ENCODE results near the gene UGT1A5.
"Not testable (repeated sequence)": the region's sequence is repeated elsewhere in the genome, so short reads cannot be mapped to it uniquely, and the experiment has no call there.

The UGT1A5 gene

DNA sequence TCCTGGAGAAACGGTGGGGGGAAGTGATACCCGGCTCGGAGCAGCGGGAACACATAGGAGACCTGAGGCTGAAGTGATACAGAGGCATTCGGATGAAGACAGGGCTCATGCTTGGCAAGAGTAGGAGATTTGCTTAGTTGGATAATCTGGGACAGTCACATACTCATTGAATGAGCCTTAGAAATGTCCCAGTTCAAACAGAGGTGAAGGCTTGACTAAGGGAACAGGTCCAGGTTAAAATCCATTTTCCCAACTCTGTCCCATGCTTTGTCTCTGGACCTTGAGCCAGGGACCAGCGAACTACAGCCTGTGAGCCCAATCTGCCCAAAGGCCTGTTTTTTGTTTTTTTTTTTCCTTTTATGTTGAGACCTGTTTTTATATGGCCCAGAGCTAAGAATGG lies 18.7 kb upstream of the UGT1A5 start:
- DNase-seq: no peak

GRCh38 chr2:233698740-233699139 lies 14.0 kb upstream of the UGT1A5 start:
- DNase-seq: no peak

DNA sequence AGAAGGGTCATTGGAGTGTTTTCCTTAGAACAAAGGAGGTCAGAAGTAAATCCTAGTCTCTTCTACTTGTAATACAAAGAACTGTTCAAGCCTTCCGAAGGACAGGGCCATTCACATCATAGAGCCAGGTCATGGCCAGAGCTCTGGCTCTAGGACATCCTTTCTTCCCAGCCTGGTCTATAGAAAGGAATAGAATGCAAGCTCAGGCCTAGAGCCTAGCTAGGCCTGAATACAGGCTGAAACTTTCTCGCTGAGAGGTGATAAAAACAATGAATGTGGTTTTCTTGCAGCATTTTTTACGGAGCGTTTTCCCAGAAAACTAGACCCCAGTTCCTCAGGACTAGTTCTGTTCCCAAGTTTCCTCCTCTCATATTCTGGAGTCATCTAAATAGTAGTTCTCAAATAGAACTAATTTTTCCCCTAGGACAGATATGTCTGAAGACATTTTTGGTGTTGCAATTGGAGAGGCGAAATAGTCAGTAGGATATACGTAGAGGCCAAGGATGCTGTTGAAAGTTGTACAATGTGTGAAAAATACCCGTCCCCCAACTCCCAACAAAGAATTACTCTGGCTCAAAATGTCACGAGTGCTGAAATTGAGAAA lies 13.2 kb upstream of the UGT1A5 start:
- no peak for DNase-seq

- peak in 1 of 51 donors; percentile 6 for DNase-seq
Observed at GRCh38 chr2:233700028-233700635, 12.6 kb upstream of the UGT1A5 start.

- DNase-seq: not testable (repeated sequence)
Observed at GRCh38 chr2:233700842-233701241, 11.9 kb upstream of the UGT1A5 start.

DNA sequence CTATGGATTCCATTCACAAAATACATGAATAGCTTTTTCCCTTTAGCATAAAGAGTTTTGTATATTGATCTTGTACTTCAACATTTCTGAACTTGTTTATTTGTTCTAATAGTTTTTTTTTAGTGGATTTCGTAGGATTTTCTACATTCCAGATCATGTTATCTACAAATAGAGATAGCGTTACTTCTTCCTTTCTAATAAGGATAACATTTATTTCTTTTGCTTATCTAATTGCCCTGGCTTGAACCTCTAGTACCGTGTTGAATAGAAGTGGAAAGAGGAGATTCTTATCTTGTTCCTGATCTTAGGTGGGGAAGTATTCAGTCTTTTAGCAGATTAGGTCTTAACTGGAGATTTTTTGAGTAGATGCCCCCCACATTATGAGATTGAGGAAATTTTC lies 10.5 kb upstream of the UGT1A5 start:
- no peak for DNase-seq

DNA sequence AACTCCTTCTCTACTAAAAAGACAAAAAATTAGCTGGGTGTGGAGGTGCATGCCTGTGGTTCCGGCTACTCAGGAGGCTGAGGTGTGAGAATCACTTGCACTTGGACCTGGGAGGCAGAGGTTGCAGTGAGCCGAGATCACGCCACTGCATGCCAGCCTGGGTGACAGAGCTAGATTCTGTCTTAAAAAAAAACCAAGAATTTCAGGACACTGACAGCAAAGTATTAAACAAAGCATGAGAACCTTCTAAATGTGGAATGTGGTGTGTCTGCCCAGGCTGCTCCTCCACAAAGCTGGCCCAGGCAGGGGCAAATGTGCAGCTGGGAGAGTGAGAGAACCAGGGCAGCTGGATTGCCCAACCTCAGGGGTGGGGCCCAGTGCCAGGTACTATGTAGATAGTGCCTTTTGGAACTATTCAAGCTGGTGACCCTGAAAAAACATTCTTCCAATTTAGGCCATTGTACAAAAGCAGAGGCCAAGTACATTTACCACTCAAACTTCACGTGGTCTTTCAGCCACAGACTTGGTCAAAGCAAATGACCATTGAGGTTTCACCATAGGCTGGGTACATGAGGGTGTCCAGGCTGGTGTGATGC lies 6.7 kb upstream of the UGT1A5 start:
- no peak for DNase-seq

DNA sequence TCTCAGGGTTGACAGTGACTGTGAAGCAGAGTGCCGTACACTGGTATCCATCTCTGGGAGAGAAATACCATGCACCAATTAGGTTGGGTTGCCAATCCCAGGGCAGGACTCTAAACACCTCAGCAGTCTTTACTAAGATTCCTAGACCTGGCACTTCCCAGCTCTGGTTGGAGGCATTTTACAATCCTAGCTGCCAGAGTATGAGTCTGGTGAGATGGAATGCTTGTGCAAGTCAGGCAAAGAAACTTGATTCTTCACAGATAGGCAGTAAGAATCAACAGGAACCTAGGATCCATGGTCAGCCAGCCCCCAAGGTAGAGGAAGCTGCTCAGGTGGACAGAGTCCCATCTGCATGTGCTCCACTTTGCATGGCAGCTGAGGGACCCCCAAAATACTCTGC lies 6.0 kb upstream of the UGT1A5 start:
- no peak for DNase-seq

DNA sequence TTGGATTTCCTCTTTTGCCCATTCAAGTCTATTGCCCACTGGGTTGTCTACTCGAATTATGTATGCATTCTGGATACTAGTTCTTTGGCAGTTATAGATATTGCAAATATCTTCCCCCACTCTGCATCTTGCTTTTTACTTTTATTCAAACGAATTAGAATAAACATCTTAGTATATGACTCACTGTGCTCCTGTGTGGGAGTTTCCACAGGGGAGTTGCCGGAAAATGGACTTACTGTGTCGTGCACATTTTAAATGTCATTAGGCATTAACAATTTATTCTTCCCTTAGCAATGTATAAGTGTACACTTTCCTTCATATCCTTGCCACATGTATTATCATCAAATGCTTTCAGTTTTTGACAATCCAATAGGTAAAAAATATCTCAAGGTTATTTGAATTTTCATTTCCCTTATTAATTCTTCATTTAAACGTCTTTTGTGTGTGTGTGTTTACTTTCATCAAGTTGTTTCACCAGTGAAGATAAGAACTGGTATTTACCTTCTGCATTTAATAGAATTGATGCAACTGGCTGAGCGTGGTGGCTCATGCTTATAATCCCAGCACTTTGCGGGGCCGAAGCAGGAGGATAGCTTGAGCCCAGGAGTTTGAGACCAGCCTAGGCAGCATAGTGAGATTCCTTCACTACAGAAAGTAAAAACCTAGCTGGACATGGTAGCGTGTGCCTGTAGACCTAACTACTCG lies 4.6 kb upstream of the UGT1A5 start:
- no peak for DNase-seq

DNA sequence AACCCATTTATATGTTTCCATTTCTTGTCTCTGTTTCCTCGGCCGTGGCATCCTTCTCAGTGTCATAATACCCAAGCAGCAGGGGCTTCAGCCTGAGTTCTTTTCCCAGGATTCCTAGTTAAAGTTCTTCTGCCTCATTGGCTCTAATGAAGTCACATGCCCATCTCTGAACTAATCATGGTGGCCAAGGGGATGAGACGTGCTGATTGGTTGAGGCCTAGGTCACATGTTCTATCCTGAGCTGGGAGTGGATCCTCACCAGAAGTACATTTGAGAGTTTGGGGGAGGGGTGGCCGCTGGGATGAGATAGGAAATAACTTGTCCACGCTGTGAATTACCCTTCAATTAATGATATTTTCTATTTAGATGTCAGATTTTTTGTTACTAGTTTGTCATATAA lies 3.8 kb upstream of the UGT1A5 start:
- no peak for DNase-seq

GRCh38 chr2:233711312-233712008 lies 1.2 kb upstream of the UGT1A5 start:
- DNase-seq: peak in 41 of 51 donors; percentile 2 to 78 (median 42)

DNA sequence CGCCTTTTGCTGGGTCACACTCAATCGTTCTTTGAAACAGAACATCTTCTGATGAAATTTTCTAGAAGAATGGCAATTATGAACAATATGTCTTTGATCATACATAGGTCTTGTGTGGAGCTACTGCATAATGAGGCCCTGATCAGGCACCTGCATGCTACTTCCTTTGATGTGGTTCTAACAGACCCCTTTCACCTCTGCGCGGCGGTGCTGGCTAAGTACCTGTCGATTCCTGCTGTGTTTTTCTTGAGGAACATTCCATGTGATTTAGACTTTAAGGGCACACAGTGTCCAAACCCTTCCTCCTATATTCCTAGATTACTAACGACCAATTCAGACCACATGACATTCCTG lies 532 bp downstream of the UGT1A5 start:
- no peak for DNase-seq

DNA sequence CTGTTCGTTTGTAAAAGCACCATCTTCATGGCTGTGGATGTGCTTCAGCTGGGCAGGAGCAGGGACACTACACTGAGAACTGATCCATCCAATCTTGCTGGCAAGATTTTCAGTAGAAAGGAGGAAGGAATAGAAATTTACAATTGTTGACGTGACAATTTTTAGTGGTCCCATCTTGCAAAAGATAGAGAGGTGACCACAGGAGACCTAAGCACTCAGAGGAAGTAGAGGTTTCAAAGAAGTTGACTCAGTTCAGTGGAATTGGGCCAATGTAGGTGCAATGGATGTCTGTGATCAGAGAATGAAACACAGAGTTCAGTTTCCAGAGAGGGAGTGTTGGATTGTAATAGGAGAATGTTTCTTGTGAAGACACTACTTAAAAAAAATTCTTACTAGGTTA lies 1.4 kb downstream of the UGT1A5 start:
- DNase-seq: no peak

DNA sequence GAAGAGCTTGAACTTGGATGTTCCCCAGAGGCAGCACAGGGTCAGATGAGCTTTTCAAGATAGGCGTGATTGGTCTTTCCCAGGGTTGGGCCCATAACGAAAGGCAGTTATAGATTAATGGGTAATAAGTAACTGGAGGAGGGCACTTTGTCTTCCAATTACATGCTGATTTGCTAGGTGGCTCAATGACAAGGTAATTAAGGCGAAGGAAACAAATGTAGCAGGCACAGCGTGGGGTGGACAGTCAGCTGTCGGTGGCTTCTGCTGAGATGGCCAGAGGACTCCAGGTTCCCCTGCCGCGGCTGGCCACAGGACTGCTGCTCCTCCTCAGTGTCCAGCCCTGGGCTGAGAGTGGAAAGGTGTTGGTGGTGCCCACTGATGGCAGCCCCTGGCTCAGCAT lies 5.8 kb downstream of the UGT1A5 start, which contains the start of gene UGT1A4:
Gene UGT1A4, plus strand, starts transcription at position 185 of the 400 bp plus-strand sequence. Its CDS starts 85 bp downstream, at position 270.
- DNase-seq: no peak

DNA sequence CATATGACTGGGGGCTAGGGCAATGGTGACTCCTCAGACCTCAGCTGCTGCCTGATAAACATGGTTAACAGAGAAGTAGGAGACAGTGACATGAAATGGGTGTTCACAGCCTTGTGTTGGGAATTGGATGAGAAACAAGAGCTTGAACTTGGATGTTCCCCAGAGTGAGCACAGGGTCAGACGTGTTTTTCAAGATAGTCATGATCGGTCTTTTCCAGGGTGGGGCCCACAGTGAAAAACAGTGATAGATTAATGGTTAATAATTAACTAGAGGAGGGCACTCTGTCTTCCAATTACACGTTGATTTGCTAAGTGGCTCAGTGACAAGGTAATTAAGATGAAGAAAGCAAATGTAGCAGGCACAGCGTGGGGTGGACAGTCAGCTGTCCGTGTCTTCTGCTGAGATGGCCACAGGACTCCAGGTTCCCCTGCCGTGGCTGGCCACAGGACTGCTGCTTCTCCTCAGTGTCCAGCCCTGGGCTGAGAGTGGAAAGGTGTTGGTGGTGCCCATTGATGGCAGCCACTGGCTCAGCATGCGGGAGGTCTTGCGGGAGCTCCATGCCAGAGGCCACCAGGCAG lies 16.1 kb downstream of the UGT1A5 start, which contains the start of gene UGT1A3:
Gene UGT1A3, plus strand, starts transcription at position 320 of the 579 bp plus-strand sequence. Its CDS starts 85 bp downstream, at position 405.
- no peak for DNase-seq

DNA sequence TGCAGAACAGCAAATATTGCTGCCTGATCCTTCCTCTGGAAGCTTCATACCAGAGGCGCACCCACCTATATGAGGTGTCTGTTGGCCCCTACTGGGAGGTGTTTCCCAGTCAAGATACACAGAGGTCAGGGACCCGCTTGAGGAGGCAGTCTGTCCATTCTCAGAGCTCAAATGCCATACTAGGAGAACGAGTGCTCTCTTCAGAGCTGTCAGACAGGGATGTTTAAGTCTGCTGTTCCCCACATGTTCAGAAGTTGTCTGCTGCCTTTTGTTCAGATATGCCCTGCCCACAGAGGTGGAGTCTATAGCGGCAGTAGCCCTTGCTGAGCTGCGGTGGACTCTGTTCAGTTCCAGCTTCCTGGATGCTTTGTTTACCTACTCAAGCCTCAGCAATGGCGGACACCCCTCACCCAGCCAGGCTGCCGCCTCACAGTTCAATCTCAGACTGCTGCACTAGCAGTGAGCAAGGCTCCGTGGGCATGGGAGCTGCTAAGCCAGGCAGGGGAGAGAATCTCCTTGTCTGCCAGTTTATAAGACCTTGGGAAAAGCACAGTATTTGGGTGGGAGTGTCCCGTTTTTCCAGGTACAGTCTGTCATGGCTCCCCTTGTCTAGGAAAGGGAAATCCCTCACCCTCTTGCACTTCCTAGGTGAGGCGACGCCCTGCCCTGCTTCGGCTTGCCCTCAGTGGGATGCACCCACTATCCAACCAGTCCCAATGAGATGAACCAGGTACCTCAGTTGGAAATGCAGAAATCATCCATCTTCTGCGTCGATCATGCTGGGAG lies 24.4 kb downstream of the UGT1A5 start:
- DNase-seq: not testable (repeated sequence)

- no peak for DNase-seq
Observed at GRCh38 chr2:233740870-233741269, 28.2 kb downstream of the UGT1A5 start.

DNA sequence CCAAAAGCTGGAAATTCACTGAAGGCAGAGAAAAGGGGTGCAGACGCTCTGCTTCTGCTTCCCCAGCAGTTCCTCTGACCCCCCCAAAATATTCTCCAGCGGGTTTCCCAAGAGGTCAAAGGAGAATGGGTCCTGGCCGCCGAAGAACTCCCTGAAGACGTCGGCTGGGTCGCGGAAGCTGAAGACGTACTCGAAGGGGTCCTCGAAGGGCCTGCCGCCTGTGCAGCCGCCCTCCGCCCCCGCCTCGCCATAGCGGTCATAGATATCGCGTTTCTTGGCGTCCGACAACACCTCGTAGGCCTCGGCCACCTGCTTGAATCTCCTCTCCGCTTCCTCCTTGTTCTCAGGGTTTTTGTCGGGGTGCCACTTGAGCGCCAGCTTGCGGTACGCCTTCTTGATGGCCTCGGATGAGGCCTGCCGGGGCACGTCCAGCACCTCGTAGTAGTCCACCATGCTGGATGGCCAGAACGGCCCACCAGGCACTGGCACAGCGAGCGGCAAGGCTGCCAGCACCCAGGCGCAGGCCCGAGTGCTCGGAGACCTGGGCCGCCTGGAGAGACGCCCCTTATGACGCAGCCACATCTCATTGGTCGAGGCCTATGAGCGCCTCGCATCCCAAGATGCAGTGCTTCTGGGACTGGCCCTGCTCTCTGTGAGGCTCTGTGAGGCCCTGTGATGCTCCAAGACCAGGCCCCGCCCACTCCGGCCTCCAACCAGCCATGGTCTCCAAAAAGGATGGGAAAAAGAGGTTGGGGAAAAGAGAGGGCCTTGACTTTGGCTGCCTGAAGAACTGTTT lies 31.0 kb downstream of the UGT1A5 start:
- no peak for DNase-seq

GRCh38 chr2:233745073-233745755 lies 32.5 kb downstream of the UGT1A5 start:
- no peak for DNase-seq
